CD4-positive, alpha-beta memory T cell (primary cell): ENCODE results near the gene SPC24. TPM values are rescaled to one million over a fixed set of nuclear protein-coding genes. Genes with fewer than 3 reads are reported as not detected.
A peak's percentile ranks its signal among the peaks of the same experiment; 100 is the strongest.

ENCODE experiments used
- CTCF ChIA-PET: fragments of 350-600 bp; sonication (Branson Sonifier 250); formaldehyde crosslinking; loops from one replicate; lab custom pipeline; 2021; ENCODE audit warnings: inconsistent platforms; ENCODE audit not compliant: partially characterized antibody; lab: Charles Lee
- POLR2A ChIA-PET: fragments of 350-600 bp; sonication (Branson Sonifier 250); formaldehyde crosslinking; loops from one replicate; lab custom pipeline; 2021; ENCODE audit not compliant: partially characterized antibody; lab: Charles Lee
- DNase-seq, 5 donors: peaks; one replicate each; pipeline versions ENCODE4 v3.0.0 to v3.0.0-alpha.2; 2020 to 2022; ENCODE audit warnings: mixed read lengths in 1 of 5
- H3K27ac ChIP-seq: one replicate; pipeline ENCODE4 v1.7.0; 2013; ENCODE audit warnings: low read depth, low read length
- H3K27me3 ChIP-seq: 2 replicates; pipeline ENCODE4 v1.7.0; 2013; ENCODE audit warnings: mild to moderate bottlenecking, low read length, moderate library complexity; ENCODE audit not compliant: insufficient read depth
- H3K36me3 ChIP-seq: 2 replicates; pipeline ENCODE4 v1.7.0; 2013; ENCODE audit warnings: mild to moderate bottlenecking, low read length, moderate library complexity; ENCODE audit not compliant: insufficient read depth
- H3K4me1 ChIP-seq: 2 replicates; pipeline ENCODE4 v1.7.0; 2013; ENCODE audit warnings: mild to moderate bottlenecking, low read length, moderate library complexity; ENCODE audit not compliant: insufficient read depth
- H3K4me3 ChIP-seq, 2 donors: one replicate each; pipeline ENCODE4 v1.7.0; 2013; ENCODE audit warnings: low read length in 2 of 2, mild to moderate bottlenecking in 1 of 2
- H3K9me3 ChIP-seq, 2 donors: one replicate each; pipeline ENCODE4 v1.7.0; 2013; ENCODE audit warnings: low read length in 2 of 2, control low read depth in 1 of 2; ENCODE audit not compliant: control insufficient read depth in 1 of 2
- H3K27ac Mint-ChIP-seq, 7 donors: one replicate each; pipeline ENCODE4 v1.8.0; 2020 to 2021; ENCODE audit warnings: mixed read lengths in 7 of 7, mild to moderate bottlenecking in 6 of 7, inconsistent platforms in 3 of 7, moderate library complexity in 3 of 7
- H3K27me3 Mint-ChIP-seq, 2 donors: one replicate each; pipeline ENCODE4 v1.8.0; 2020 to 2021; ENCODE audit warnings: mixed read lengths in 2 of 2
- H3K36me3 Mint-ChIP-seq, 2 donors: one replicate each; pipeline ENCODE4 v1.8.0; 2020 to 2021; ENCODE audit warnings: mixed read lengths in 2 of 2, inconsistent platforms in 1 of 2, mild to moderate bottlenecking in 1 of 2
- H3K4me1 Mint-ChIP-seq, 4 donors: one replicate each; pipeline ENCODE4 v1.8.0; 2020 to 2021; ENCODE audit warnings: mixed read lengths in 4 of 4, mild to moderate bottlenecking in 1 of 4
- H3K4me3 Mint-ChIP-seq, 8 donors: one replicate each; pipeline ENCODE4 v1.8.0; 2020 to 2021; ENCODE audit warnings: mixed read lengths in 8 of 8, mild to moderate bottlenecking in 7 of 8, moderate library complexity in 6 of 8, inconsistent platforms in 3 of 8
- H3K9me3 Mint-ChIP-seq, 8 donors: one replicate each; pipeline ENCODE4 v1.8.0; 2020 to 2021; ENCODE audit warnings: mixed read lengths in 8 of 8, mild to moderate bottlenecking in 5 of 8, inconsistent platforms in 3 of 8, moderate library complexity in 1 of 8
- intact Hi-C: fragments of 100-400 bp; cut with micrococcal nuclease; formaldehyde crosslinking; loops from one replicate; pipeline ENCODE4 v1.15.1; 2023
- polyA plus RNA-seq, 2 donors: library from polyadenylated mRNA; unstranded; fragments of 300-500 nt; fragmentation: Illumina TruSeq; gene quantifications; one replicate each; pipeline ENCODE4 v1.2.3, GENCODE V29; 2021
- total RNA-seq, 2 experiments: library from RNA; stranded (reverse); gene quantifications; one replicate each; pipeline ENCODE4 v1.2.3, GENCODE V29; 2021

SPC24 gene
- total and polyA plus RNA-seq, 4 experiments from 2014 or later = 0.32 to 1.9 (median 0.84) TPM; not detected in 1

GRCh38 chr19:11137542-11138384, 17.8 kb downstream of the SPC24 start:
- no peaks in the 10 kb centered on the region for H3K27me3 Mint-ChIP-seq
- H3K4me3 ChIP-seq = peak overlapping the region; percentile 52 to 60

GRCh38 chr19:11136400-11137101, 19.0 kb downstream of the SPC24 start:
- peaks cover 15% of the 10 kb centered on the region for H3K4me1 ChIP-seq
- intact Hi-C loops = loop anchor here (1.0 kb wide), 2 partner anchors 68 to 346 kb away; no protein-coding TSS in a partner anchor
- H3K27ac Mint-ChIP-seq = peak overlapping the region in 2 of 7 donors; percentile 76 to 85
- peaks cover 8 to 21% (median 9%) of the 10 kb centered on the region in 4 donors for H3K4me1 Mint-ChIP-seq
- H3K27me3 ChIP-seq = no peaks in the 10 kb centered on the region
- H3K9me3 Mint-ChIP-seq = no peaks in the 10 kb centered on the region
- H3K27me3 Mint-ChIP-seq = no peaks in the 10 kb centered on the region
- H3K36me3 ChIP-seq = peaks cover 5% of the 10 kb centered on the region
- peaks cover 11 to 12% of the 10 kb centered on the region in 2 donors for H3K36me3 Mint-ChIP-seq
- POLR2A ChIA-PET = interaction anchor here (1.3 kb wide), 1 partner anchor 40 kb away, joined by 3 read pairs; no protein-coding TSS in a partner anchor
- H3K27ac ChIP-seq = no peak overlapping the region
- no peak overlapping the region for H3K4me3 ChIP-seq
- CTCF ChIA-PET = interaction anchor here (0.9 to 5.5 kb wide), 6 partner anchors 9 to 195 kb away, joined by 3 to 35 read pairs (median 6); no protein-coding TSS in a partner anchor
- H3K4me3 Mint-ChIP-seq = peak overlapping the region in 2 of 8 donors; percentile 55 to 89
- DNase-seq = no peak
- no peaks in the 10 kb centered on the region for H3K9me3 ChIP-seq

More at GRCh38 chr19:11137542-11138384, 17.8 kb downstream of the SPC24 start:
- peak overlapping the region; percentile 80 to 92 (median 87) for H3K4me3 Mint-ChIP-seq
- no peaks in the 10 kb centered on the region for H3K9me3 Mint-ChIP-seq
- peak overlapping the region in 6 of 7 donors; percentile 13 to 91 (median 86) for H3K27ac Mint-ChIP-seq
- Histone ChIP-seq H3K4me1 (peaks cover 15% of the 10 kb centered on the region), H3K27me3 (no peaks in the 10 kb centered on the region), H3K36me3 (no peaks in the 10 kb centered on the region), H3K27ac (no peak overlapping the region), H3K9me3 (no peaks in the 10 kb centered on the region)
- ChIA-PET CTCF (interaction anchor here (0.9 to 5.5 kb wide), 12 partner anchors 10 to 196 kb away, joined by 3 to 35 read pairs (median 4); no protein-coding TSS in a partner anchor), POLR2A (interaction anchor here (0.6 to 1.3 kb wide), 3 partner anchors 41 to 102 kb away, joined by 3 to 4 read pairs (median 3); no protein-coding TSS in a partner anchor)
- peak; percentile 52 to 67 (median 54) for DNase-seq
- intact Hi-C loops = loop anchor here (1.0 kb wide), 2 partner anchors 67 to 345 kb away; no protein-coding TSS in a partner anchor
- H3K4me1 Mint-ChIP-seq = peaks cover 8 to 21% (median 9%) of the 10 kb centered on the region in 4 donors
- peaks cover 4 to 6% of the 10 kb centered on the region in 2 donors for H3K36me3 Mint-ChIP-seq

- ChIA-PET CTCF (interaction anchor here (1.5 to 8.8 kb wide), 4 partner anchors 37 to 104 kb away, joined by 4 to 150 read pairs (median 32); no protein-coding TSS in a partner anchor), POLR2A (interaction anchor here (2.6 kb wide), 1 partner anchor 95 kb away, joined by 11 read pairs; no protein-coding TSS in a partner anchor)
- intact Hi-C loops = loop anchor here (1.0 kb wide), 1 partner anchor 95 kb away; no protein-coding TSS in a partner anchor
- H3K36me3 ChIP-seq = peaks cover 31% of the 10 kb centered on the region
- H3K27ac Mint-ChIP-seq = peak overlapping the region in 2 of 7 donors; percentile 54 to 63
- H3K36me3 Mint-ChIP-seq = peaks cover 29 to 36% of the 10 kb centered on the region in 2 donors
- H3K4me1 Mint-ChIP-seq = peaks cover 0 to 2% (median 2%) of the 10 kb centered on the region in 4 donors
- no peaks in the 10 kb centered on the region for H3K27me3 Mint-ChIP-seq
- DNase-seq = no peak
- no peak overlapping the region for H3K4me3 Mint-ChIP-seq
- no peaks in the 10 kb centered on the region for H3K9me3 Mint-ChIP-seq
- no peaks in the 10 kb centered on the region for H3K27me3 ChIP-seq
- no peak overlapping the region for H3K27ac ChIP-seq
- no peaks in the 10 kb centered on the region for H3K4me1 ChIP-seq
- no peak overlapping the region for H3K4me3 ChIP-seq
- H3K9me3 ChIP-seq = no peaks in the 10 kb centered on the region
Observed at GRCh38 chr19:11131471-11131870, 24.1 kb downstream of the SPC24 start.

- Histone ChIP-seq H3K4me1 (no peaks in the 10 kb centered on the region), H3K4me3 (no peak overlapping the region), H3K27me3 (no peaks in the 10 kb centered on the region), H3K36me3 (peaks cover 31% of the 10 kb centered on the region), H3K9me3 (no peaks in the 10 kb centered on the region), H3K27ac (no peak overlapping the region)
- peaks cover 0 to 4% (median 2%) of the 10 kb centered on the region in 4 donors for H3K4me1 Mint-ChIP-seq
- POLR2A ChIA-PET = interaction anchor here (2.6 kb wide), 1 partner anchor 95 kb away, joined by 11 read pairs; no protein-coding TSS in a partner anchor
- CTCF ChIA-PET = interaction anchor here (1.2 to 8.8 kb wide), 5 partner anchors 36 to 120 kb away, joined by 4 to 150 read pairs (median 5); no protein-coding TSS in a partner anchor
- peak overlapping the region in 5 of 7 donors; percentile 54 to 79 (median 67) for H3K27ac Mint-ChIP-seq
- peak; percentile 64 to 72 (median 69) for DNase-seq
- no peaks in the 10 kb centered on the region for H3K27me3 Mint-ChIP-seq
- H3K4me3 Mint-ChIP-seq = no peak overlapping the region
- peaks cover 33 to 39% of the 10 kb centered on the region in 2 donors for H3K36me3 Mint-ChIP-seq
- intact Hi-C loops = loop anchor here (1.0 kb wide), 1 partner anchor 95 kb away; no protein-coding TSS in a partner anchor
- H3K9me3 Mint-ChIP-seq = no peaks in the 10 kb centered on the region
Observed at GRCh38 chr19:11130824-11131455, 24.6 kb downstream of the SPC24 start.

GRCh38 chr19:11127905-11128304, 27.7 kb downstream of the SPC24 start:
- peaks cover 35% of the 10 kb centered on the region for H3K36me3 ChIP-seq
- intact Hi-C loops = loop anchor here (2.0 kb wide), 1 partner anchor 37 kb away; no protein-coding TSS in a partner anchor
- H3K36me3 Mint-ChIP-seq = peaks cover 32 to 42% of the 10 kb centered on the region in 2 donors

More at GRCh38 chr19:11127905-11128304, 27.7 kb downstream of the SPC24 start:
- Histone ChIP-seq H3K27me3 (no peaks in the 10 kb centered on the region), H3K27ac (no peak overlapping the region), H3K4me1 (no peaks in the 10 kb centered on the region), H3K4me3 (no peak overlapping the region), H3K9me3 (no peaks in the 10 kb centered on the region)
- CTCF ChIA-PET = interaction anchor here (1.2 to 8.8 kb wide), 5 partner anchors 10 to 93 kb away, joined by 3 to 150 read pairs (median 35); no protein-coding TSS in a partner anchor
- Mint-ChIP-seq H3K4me1 (peaks cover 0 to 4% (median 2%) of the 10 kb centered on the region in 4 donors), H3K4me3 (no peak overlapping the region), H3K27ac (peak overlapping the region in 2 of 7 donors; percentile 6 to 57), H3K9me3 (no peaks in the 10 kb centered on the region), H3K27me3 (no peaks in the 10 kb centered on the region)
- POLR2A ChIA-PET = no interaction called here
- DNase-seq = no peak
